ENCODE results near the gene CDKN2B-AS1.

Gene CDKN2B-AS1

DNA sequence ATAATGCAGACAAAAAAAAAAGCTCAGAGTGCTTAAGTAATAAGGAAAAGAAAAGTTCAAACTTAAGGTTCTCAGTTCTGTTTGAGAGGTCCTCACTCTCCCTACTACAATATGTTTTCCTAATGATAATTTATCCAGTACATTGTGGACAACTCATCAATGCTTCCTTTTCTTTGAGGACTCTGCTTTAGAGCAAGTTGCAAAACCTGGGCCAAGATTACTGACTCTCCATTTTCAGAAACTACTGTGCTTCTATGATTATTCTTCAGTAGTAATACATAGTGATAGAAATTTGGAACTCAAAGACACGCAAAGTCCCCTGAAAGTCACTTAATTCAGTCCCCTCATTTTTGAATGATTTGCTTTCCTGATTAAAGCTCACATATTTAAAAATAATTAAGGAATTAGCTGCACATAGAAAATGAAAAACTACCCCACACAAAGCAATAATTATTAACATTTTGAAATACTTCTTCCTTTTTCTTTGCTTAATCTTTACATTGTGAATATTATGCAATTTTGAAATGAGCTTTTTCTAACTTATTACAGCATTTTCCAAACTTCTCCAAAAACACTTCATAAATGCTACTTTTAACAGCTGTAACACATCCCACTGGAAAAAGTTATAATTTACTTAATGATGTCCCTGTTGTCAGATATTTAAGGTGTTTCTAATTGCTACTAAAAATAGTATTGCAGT is 11.6 kb upstream of the CDKN2B-AS1 start:
- DNase-seq = no peak

- DNase-seq = no peak
These were observed 11.0 kb upstream of the CDKN2B-AS1 start for GRCh38 chr9:21983561-21983935.

DNA sequence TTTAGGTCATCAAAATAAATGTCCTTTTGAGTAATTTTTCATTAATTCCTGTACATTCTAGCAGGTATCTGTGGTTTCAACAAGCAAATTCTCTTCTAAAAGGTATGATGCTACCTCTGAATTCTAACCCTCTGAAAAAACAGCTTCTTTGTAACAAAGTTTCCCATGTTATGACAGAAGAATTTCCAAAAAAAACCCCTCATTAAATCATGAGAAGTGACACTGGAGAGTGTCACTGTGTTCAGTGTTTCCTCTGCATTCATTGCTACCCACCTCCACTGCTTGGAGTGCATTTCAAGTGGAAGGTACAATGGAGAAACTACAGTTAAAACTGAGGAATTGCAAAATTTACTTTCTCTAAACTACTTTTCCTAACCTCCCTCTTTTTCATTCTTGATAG is 10.5 kb upstream of the CDKN2B-AS1 start:
- no peak for DNase-seq

- no peak for DNase-seq
These were observed 8.5 kb upstream of the CDKN2B-AS1 start for GRCh38 chr9:21985964-21986667.

GRCh38 chr9:21988056-21988990 is 6.3 kb upstream of the CDKN2B-AS1 start:
- DNase-seq = no peak

DNA sequence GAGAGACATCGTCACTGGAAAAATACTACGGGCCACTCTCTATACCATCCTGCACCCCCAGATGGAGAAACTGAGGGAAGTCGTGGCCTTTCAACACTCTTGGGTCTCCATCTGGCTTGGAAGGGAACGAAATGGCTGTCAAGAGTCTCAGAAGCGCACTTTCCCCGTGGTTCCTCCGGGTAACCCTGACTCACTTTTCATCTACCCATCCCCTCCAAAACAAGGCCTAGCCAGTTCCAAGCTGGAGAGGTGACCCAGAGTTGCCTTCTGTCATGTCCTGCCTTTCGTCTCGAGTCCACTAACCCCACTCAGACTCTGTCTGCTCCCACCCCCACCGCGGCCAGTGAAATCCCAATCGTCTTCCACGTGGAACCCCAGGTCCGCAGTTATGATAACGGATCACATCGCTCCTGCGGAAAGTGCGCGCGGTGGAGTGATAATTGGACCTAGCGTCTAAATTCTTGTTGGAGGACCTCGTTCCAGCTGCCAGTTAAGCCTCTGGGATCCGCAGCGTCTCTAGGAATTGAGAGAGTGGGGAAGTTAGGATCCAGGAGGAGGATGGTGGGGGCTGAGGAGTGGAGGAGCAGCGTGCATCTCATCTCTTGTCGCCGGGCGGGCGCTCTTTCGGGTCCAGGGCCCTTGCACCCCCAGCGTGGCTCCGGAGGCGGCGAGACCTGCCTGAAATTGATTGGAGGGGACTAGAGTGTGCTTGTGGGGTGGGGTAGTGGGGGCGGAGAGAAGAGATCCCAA is 5.0 kb upstream of the CDKN2B-AS1 start:
- no peak for DNase-seq

GRCh38 chr9:21991072-21991959 is 3.3 kb upstream of the CDKN2B-AS1 start:
- no peak for DNase-seq

DNA sequence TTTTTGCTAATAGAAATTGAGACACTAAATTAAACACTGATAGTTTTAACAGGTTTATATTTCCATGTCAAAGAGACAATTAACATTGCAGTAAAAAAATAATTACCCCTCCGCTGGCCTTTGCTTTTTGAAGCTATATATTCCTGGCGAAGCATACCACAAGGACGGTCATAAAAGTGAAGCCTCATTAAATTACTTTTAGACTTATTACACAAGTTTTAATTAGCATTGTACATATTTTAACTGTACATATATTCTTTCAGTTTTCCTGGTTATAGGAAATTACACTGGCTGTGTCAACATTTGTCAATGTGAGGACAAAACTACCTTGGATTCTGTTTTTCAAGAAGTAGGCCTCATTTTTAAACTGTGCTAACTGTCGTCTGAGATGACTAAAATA is 1.6 kb upstream of the CDKN2B-AS1 start:
- no peak for DNase-seq

- DNase-seq = peak; percentile 49 to 55
These were observed 567 bp upstream of the CDKN2B-AS1 start, which contains the start of gene CDKN2A for GRCh38 chr9:21993893-21994555. Gene CDKN2A, minus strand, starts transcription at chr9:21994392.

DNA sequence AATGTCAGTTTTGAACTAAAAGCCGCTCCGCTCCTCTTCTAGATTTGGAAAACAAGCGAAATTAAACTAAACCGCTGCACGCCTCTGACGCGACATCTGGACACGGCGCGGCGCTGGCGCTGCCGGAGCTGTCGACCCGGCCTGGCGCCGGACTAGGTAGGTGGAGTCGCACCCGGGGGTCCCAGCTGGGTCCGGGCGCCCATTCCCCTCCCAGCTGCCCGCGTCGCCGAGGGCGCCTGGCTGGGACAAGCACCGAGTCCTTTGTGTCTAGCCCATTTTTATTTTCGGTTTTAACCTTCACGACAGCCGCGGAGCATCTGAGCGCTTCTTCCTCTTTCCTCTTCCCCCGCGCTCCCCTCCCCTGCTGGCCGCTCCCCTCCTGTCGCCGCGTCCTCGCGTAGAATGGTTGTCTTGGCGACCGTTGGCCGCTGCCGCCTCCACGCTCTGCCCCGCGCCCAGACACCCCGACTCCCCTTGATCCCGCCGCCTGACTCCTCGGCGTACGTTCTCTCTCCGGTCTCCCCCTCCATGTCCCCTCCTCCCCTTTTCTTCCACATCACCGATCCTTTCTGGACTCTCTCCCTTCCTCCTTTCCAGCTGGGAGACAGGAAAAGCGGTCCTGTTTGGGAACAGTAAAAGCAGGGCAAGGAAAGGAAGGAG is 545 bp downstream of the CDKN2B-AS1 start:
- DNase-seq = peak; percentile 66 to 74

- DNase-seq = peak in 1 of 2 experiments; percentile 30
These were observed 1.2 kb downstream of the CDKN2B-AS1 start for GRCh38 chr9:21995666-21996398.

- no peak for DNase-seq
These were observed 1.8 kb downstream of the CDKN2B-AS1 start for GRCh38 chr9:21996438-21996837.

DNA sequence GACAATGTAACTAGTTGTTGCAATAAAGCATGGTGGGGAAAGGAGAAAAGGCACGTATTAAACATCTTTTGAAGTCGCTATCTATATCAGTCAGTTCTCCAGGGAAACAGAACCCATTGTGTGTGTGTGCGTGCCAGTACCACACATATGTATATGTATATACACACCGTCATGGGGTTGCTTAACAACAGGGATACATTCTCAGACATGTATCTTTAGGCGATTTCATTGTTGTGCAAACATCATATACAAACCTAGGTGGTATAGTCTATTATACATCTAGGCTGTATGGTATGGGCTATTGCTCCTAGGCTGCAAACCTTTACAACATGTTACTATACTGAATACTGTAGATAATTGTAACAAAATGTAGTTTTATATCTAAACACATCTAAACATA is 2.3 kb downstream of the CDKN2B-AS1 start:
- DNase-seq = no peak

DNA sequence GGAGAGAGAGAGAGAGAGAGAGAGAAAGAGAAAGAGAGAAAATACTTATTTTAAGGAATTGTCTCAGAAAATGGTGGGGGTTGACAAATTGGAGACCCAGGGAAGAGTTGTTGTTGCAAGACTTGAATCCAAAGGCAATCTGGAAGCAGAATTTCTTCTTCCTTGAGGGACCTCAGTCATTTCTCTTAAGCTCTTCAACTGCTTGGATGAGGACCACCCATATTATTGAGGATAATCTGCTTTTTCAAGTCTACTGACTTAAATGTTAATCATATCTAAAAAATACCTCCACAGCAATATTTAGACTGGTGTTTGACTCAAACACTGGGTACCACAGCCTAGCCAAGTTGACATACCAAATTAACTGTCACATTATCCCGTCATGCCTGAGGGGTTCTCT is 2.9 kb downstream of the CDKN2B-AS1 start:
- no peak for DNase-seq

DNA sequence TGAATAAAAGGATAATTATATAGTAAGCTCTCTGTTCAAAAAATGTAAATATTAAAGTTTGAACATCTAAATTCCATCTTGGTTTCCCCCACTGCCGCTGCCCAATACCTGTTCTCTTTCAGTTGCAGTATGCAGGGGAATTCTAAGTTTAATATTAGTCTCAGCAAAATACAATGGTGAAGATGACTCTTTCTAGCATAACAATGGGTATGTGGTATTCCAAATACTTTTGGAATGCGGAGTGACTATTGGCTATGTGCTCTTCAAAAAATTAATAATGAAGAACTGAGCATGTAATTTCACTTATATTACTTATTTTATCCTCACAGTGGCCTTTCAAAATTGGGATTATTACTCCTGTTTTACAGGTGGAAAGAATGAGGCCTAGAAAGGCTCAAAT is 3.4 kb downstream of the CDKN2B-AS1 start:
- DNase-seq = no peak

DNA sequence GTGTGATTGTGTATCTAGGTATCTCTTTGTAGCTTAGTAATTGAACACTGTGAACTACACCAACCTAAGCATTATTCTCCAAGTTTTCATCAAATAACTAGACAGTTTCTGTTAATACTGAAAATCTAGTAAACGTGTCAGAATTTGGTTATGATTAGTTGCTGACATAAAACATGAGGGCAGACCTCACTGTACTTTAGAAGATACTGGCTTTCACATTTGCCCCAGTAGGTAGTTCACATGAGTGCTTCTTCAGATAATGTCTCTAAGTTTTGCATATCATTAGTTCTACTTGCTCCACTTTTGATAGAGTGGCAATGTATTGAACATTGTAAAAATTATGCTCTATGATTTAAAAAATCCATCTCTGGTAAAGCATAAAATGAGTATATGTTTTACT is 7.4 kb downstream of the CDKN2B-AS1 start:
- DNase-seq = no peak

GRCh38 chr9:22005021-22005701 is 10.6 kb downstream of the CDKN2B-AS1 start:
- no peak for DNase-seq

DNA sequence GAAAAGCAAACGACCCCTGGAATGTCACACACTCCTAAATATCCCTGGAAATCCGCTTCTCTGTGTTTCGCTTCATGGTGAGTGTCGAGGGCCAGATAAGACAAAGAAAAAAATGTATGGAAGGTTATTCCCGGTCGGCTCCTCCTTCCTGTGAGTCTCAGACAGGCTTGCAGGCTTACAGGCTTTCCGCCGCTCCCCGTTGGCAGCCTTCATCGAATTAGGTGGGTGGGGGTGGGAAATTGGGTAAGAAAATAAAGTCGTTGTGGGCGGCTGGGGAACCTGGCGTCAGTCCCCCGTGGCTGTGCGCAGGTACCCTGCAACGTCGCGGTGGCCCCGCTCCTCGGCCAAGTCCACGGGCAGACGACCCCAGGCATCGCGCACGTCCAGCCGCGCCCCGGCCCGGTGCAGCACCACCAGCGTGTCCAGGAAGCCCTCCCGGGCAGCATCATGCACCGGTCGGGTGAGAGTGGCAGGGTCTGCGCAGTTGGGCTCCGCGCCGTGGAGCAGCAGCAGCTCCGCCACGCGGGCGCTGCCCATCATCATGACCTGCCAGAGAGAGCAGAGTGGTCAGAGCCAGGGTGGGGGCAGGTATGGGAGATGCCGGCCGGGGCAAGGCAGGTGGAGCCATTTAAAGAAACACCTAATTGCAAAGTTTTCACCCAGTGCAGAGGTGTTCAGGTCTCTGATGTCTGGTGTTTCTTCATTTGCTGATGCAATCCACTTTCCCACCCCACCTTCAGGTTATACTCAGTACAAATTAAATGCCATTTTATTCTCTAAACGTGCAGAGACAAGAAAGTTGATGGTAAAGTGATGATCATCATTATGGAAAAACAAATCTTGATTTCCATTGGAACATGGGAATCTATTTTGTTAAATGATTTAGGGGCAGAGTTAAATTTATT is 11.4 kb downstream of the CDKN2B-AS1 start:
- DNase-seq = no peak
